Left lobe of liver (tissue), 2 donors: ENCODE data around the gene PCSK7. TPM values are rescaled to one million over a fixed set of nuclear protein-coding genes. Genes with fewer than 3 reads are reported as not detected.
"Not testable (repeated sequence)": the region's sequence is repeated elsewhere in the genome, so short reads cannot be mapped to it uniquely, and the experiment has no call there.

Source experiments
- ATAC-seq: fragments of 200-7000 bp; cut with Tn5 transposase; one replicate; pipeline ENCODE4 v1.9.1; 2020; ENCODE audit warnings: mild to moderate bottlenecking, moderate library complexity
- DNase-seq: peaks from one replicate; pipeline ENCODE4 v3.0.0-alpha.2; 2020; ENCODE audit warnings: low spot score
- total RNA-seq: library from RNA; stranded (reverse); gene quantifications from one replicate; pipeline ENCODE4 v1.2.1, GENCODE V29; 2021
- donor health status: DM: no; HTN: no; CAD: no; lungs with moderate emphysema.
- donor health status: DM: no; HTN: yes; CAD: no.

PCSK7 gene
- total RNA-seq, 1 donor from 2014 or later = 26.5 TPM

- no peak for DNase-seq
- peak; percentile 10 for ATAC-seq
Observed at GRCh38 chr11:117218133-117218915, 13.5 kb downstream of the PCSK7 start.

- DNase-seq (no peak), ATAC-seq (peak; percentile 18)
Observed at GRCh38 chr11:117217141-117218084, 14.5 kb downstream of the PCSK7 start.

- no peak for DNase-seq
- no peak for ATAC-seq
Observed at GRCh38 chr11:117214404-117215110, 17.3 kb downstream of the PCSK7 start.

- ATAC-seq (no peak), DNase-seq (no peak)
Observed at GRCh38 chr11:117212697-117213355, 19.0 kb downstream of the PCSK7 start.

GRCh38 chr11:117210620-117211019 is 21.3 kb downstream of the PCSK7 start:
- DNase-seq = no peak

GRCh38 chr11:117209351-117210125 is 22.3 kb downstream of the PCSK7 start:
- not testable (repeated sequence) for ATAC-seq, DNase-seq

More at GRCh38 chr11:117210620-117211019, 21.3 kb downstream of the PCSK7 start:
- ATAC-seq = no peak

GRCh38 chr11:117208710-117209109 is 23.2 kb downstream of the PCSK7 start:
- not testable (repeated sequence) for ATAC-seq, DNase-seq

GRCh38 chr11:117207481-117207880 is 24.4 kb downstream of the PCSK7 start:
- DNase-seq = not testable (repeated sequence)

GRCh38 chr11:117206859-117207258 is 25.0 kb downstream of the PCSK7 start:
- DNase-seq = not testable (repeated sequence)
- peak; percentile 10 for ATAC-seq

More at GRCh38 chr11:117207481-117207880, 24.4 kb downstream of the PCSK7 start:
- not testable (repeated sequence) for ATAC-seq

GRCh38 chr11:117206111-117206510 is 25.8 kb downstream of the PCSK7 start:
- not testable (repeated sequence) for ATAC-seq, DNase-seq

GRCh38 chr11:117205211-117205818 is 26.6 kb downstream of the PCSK7 start:
- DNase-seq (no peak), ATAC-seq (no peak)

- ATAC-seq (no peak), DNase-seq (no peak)
Observed at GRCh38 chr11:117204283-117205080, 27.4 kb downstream of the PCSK7 start.

GRCh38 chr11:117203069-117203407 is 28.8 kb downstream of the PCSK7 start:
- ATAC-seq = no peak
- no peak for DNase-seq

- DNase-seq (no peak), ATAC-seq (peak; percentile 4)
Observed at GRCh38 chr11:117202386-117203068, 29.3 kb downstream of the PCSK7 start.

- no peak for ATAC-seq
- DNase-seq = no peak
Observed at GRCh38 chr11:117201658-117202305, 30.1 kb downstream of the PCSK7 start.

- ATAC-seq (peak; percentile 3), DNase-seq (no peak)
Observed at GRCh38 chr11:117200813-117201657, 30.8 kb downstream of the PCSK7 start.
